ENCODE measurements around the gene DRGX. TPM values are rescaled to one million over a fixed set of nuclear protein-coding genes. Genes with fewer than 3 reads are reported as not detected.

The DRGX gene
- total RNA-seq, 4 donors from 2014 or later, result not detected

- no peak for DNase-seq (ENCODE audit: extremely low spot score)
- Histone ChIP-seq H3K9me3 (no peaks in the 10 kb centered on the region), H3K36me3 (no peaks in the 10 kb centered on the region), H3K4me3 (no peak overlapping the region), H3K27me3 (peaks cover 0 to 86% (median 2%) of the 10 kb centered on the region in 4 donors), H3K4me1 (no peaks in the 10 kb centered on the region), H3K27ac (replicated peaks in 1 of 4) (no peak overlapping the region)
- TF ChIP-seq CTCF (IDR thresholded peaks at IDR 0.05), result peak; percentile 60 to 85 (median 65)
- no peak for TF ChIP-seq POLR2AphosphoS5 (IDR thresholded peaks at IDR 0.05)
- WGBS, result 0% methylated on average over 2 of the region's 2 CpGs
- intact Hi-C loops (cut with DNase I), result loop anchor here (5.0 kb wide), 1 partner anchor 110 kb away; no protein-coding TSS in a partner anchor
These were observed 11.8 kb upstream of the DRGX start for GRCh38 chr10:49407552-49408137.

GRCh38 chr10:49407151-49407550 is 11.3 kb upstream of the DRGX start:
- DNase-seq (ENCODE audit: extremely low spot score), result no peak
- H3K4me3 ChIP-seq, result no peak overlapping the region
- 61% methylated on average over 2 of the region's 5 CpGs for WGBS
- H3K27ac ChIP-seq (replicated peaks in 1 of 4), result no peak overlapping the region
- H3K4me1 ChIP-seq, result no peaks in the 10 kb centered on the region
- no peaks in the 10 kb centered on the region for H3K36me3 ChIP-seq
- no peaks in the 10 kb centered on the region for H3K9me3 ChIP-seq
- no peak for TF ChIP-seq POLR2A (IDR thresholded peaks at IDR 0.05; ENCODE audit: low read depth)
- TF ChIP-seq CTCF (IDR thresholded peaks at IDR 0.05), result no peak
- TF ChIP-seq POLR2AphosphoS5 (IDR thresholded peaks at IDR 0.05), result no peak
- TF ChIP-seq EP300 (IDR thresholded peaks at IDR 0.05), result no peak
- intact Hi-C loops (cut with DNase I), result loop anchor here (5.0 kb wide), 1 partner anchor 110 kb away; no protein-coding TSS in a partner anchor
- H3K27me3 ChIP-seq, result peaks cover 0 to 85% (median 2%) of the 10 kb centered on the region in 4 donors

- Histone ChIP-seq H3K9me3 (no peaks in the 10 kb centered on the region), H3K27me3 (peaks cover 0 to 92% (median 2%) of the 10 kb centered on the region in 4 donors), H3K36me3 (no peaks in the 10 kb centered on the region), H3K27ac (replicated peaks in 1 of 4) (no peak overlapping the region), H3K4me1 (no peaks in the 10 kb centered on the region), H3K4me3 (no peak overlapping the region)
- WGBS, result 71% methylated on average over 7 of the region's 8 CpGs
- DNase-seq (ENCODE audit: extremely low spot score), result no peak
- intact Hi-C loops (cut with DNase I), result no loop called here
- TF ChIP-seq CTCF (IDR thresholded peaks at IDR 0.05), result no peak
- no peak for TF ChIP-seq POLR2A (IDR thresholded peaks at IDR 0.05; ENCODE audit: low read depth)
These were observed 8.5 kb upstream of the DRGX start for GRCh38 chr10:49404321-49404878.

- Histone ChIP-seq H3K9me3 (no peaks in the 10 kb centered on the region), H3K36me3 (no peaks in the 10 kb centered on the region), H3K4me3 (no peak overlapping the region), H3K4me1 (peaks cover 3% of the 10 kb centered on the region in 4 donors), H3K27ac (replicated peaks in 1 of 4) (no peak overlapping the region), H3K27me3 (peaks cover under 1 to 94% (median 10%) of the 10 kb centered on the region in 4 donors)
- TF ChIP-seq EP300 (IDR thresholded peaks at IDR 0.05), result no peak
- no peak for TF ChIP-seq POLR2AphosphoS5 (IDR thresholded peaks at IDR 0.05)
- no peak for TF ChIP-seq POLR2A (IDR thresholded peaks at IDR 0.05; ENCODE audit: low read depth)
- no peak for TF ChIP-seq CTCF (IDR thresholded peaks at IDR 0.05)
- intact Hi-C loops (cut with DNase I), result no loop called here
- no peak for DNase-seq (ENCODE audit: extremely low spot score)
- 53% methylated on average over 3 of the region's 3 CpGs for WGBS
These were observed 7.5 kb upstream of the DRGX start for GRCh38 chr10:49403363-49403762.

GRCh38 chr10:49400365-49400764 is 4.5 kb upstream of the DRGX start:
- no peaks in the 10 kb centered on the region for H3K36me3 ChIP-seq
- no peak overlapping the region for H3K27ac ChIP-seq (replicated peaks in 1 of 4)
- H3K4me3 ChIP-seq, result no peak overlapping the region
- no peak for TF ChIP-seq CTCF (IDR thresholded peaks at IDR 0.05)
- TF ChIP-seq POLR2AphosphoS5 (IDR thresholded peaks at IDR 0.05), result no peak
- no peak for TF ChIP-seq EP300 (IDR thresholded peaks at IDR 0.05)
- TF ChIP-seq POLR2A (IDR thresholded peaks at IDR 0.05; ENCODE audit: low read depth), result no peak
- intact Hi-C loops (cut with DNase I), result no loop called here
- H3K4me1 ChIP-seq, result peaks cover 23 to 32% (median 30%) of the 10 kb centered on the region in 4 donors
- no peak for DNase-seq (ENCODE audit: extremely low spot score)
- no peaks in the 10 kb centered on the region for H3K9me3 ChIP-seq
- WGBS, result 89% methylated on average over 2 of the region's 2 CpGs
- H3K27me3 ChIP-seq, result peaks cover 3 to 97% (median 39%) of the 10 kb centered on the region in 4 donors

Measured in esophagus muscularis mucosa (tissue), 4 donors.